SU-DHL-6 (cell line): Measurements from ENCODE around the gene STK39.

Experiments used
- H2AFZ ChIP-seq: fragments of 200-600 bp; sonication (generic); 2 replicates; pipeline ENCODE4 v1.6.1; 2014; ENCODE audit warnings: low read depth, mild to moderate bottlenecking, moderate library complexity, mixed read lengths, antibody characterized with exemption, low read length; ENCODE audit not compliant: severe bottlenecking
- H3F3A ChIP-seq: fragments of 200-600 bp; shearing (Covaris generic); 2 replicates; pipeline ENCODE4 v1.6.0; 2016; ENCODE audit warnings: antibody characterized with exemption, mild to moderate bottlenecking; ENCODE audit not compliant: insufficient read depth
- H3K27ac ChIP-seq: fragments of 200-600 bp; sonication (generic); 2 replicates; pipeline ENCODE4 v1.5.1; 2016; ENCODE audit warnings: low read depth, mild to moderate bottlenecking, low read length, moderate library complexity, mixed read lengths
- H3K27me3 ChIP-seq: fragments of 200-600 bp; sonication (generic), shearing (Covaris generic); 2 replicates; pipeline ENCODE4 v1.6.0; 2014; ENCODE audit warnings: mild to moderate bottlenecking, low read length
- H3K36me3 ChIP-seq: fragments of 200-600 bp; sonication (generic); 2 replicates; pipeline ENCODE4 v1.6.1; 2014; ENCODE audit warnings: mild to moderate bottlenecking, low read length, mixed read lengths
- H3K4me2 ChIP-seq: fragments of 300-600, 200-600 bp; shearing (Covaris generic), sonication (generic); 2 replicates; pipeline ENCODE4 v1.6.0; 2014; ENCODE audit warnings: low read length, low read depth, mild to moderate bottlenecking; ENCODE audit not compliant: poor library complexity, severe bottlenecking
- H3K4me3 ChIP-seq: fragments of 200-600 bp; sonication (generic); 2 replicates; pipeline ENCODE4 v1.5.1; 2014; ENCODE audit warnings: antibody characterized with exemption, low read length, mild to moderate bottlenecking, mixed read lengths; ENCODE audit not compliant: insufficient read depth, poor library complexity, severe bottlenecking
- H3K79me2 ChIP-seq: fragments of 200-600 bp; sonication (generic); 2 replicates; pipeline ENCODE4 v1.6.1; 2014; ENCODE audit warnings: mild to moderate bottlenecking, low read length, moderate library complexity; ENCODE audit not compliant: insufficient read depth
- H3K9ac ChIP-seq: fragments of 200-600 bp; sonication (generic); 2 replicates; pipeline ENCODE4 v1.7.0; 2014; ENCODE audit warnings: mild to moderate bottlenecking, low read length
- H3K9me2 ChIP-seq: fragments of 200-600 bp; sonication (generic); replicated peaks from 2 replicates; pipeline ENCODE4 v1.6.1; 2014; ENCODE audit warnings: low read length; ENCODE audit not compliant: insufficient read depth
- H3K9me3 ChIP-seq: fragments of 200-600 bp; sonication (generic); 2 replicates; pipeline ENCODE4 v1.6.1; 2014; ENCODE audit warnings: low read length, mixed read lengths; ENCODE audit not compliant: insufficient read depth
- H4K20me1 ChIP-seq: fragments of 200-600 bp; sonication (generic); 2 replicates; pipeline ENCODE4 v1.6.1; 2014; ENCODE audit warnings: low read depth, mild to moderate bottlenecking, antibody characterized with exemption, low read length, moderate library complexity, mixed read lengths
- EZH2phosphoT487 ChIP-seq: fragments of 200-600 bp; sonication (generic), shearing (Covaris generic); conservative IDR thresholded peaks from 2 replicates; pipeline ENCODE4 v1.6.1; 2018; ENCODE audit warnings: mild to moderate bottlenecking, antibody characterized with exemption, low read length, moderate library complexity, mixed read lengths
- TF ChIP-seq, protein P1 (sequence below): fragments of 200-600 bp; sonication (generic); IDR thresholded peaks from one replicate; pipeline ENCODE4 v1.5.1; 2017; ENCODE audit warnings: antibody characterized with exemption, mild to moderate bottlenecking, low read length, moderate library complexity; ENCODE audit not compliant: insufficient read depth, poor library complexity, severe bottlenecking

The STK39 gene

DNA sequence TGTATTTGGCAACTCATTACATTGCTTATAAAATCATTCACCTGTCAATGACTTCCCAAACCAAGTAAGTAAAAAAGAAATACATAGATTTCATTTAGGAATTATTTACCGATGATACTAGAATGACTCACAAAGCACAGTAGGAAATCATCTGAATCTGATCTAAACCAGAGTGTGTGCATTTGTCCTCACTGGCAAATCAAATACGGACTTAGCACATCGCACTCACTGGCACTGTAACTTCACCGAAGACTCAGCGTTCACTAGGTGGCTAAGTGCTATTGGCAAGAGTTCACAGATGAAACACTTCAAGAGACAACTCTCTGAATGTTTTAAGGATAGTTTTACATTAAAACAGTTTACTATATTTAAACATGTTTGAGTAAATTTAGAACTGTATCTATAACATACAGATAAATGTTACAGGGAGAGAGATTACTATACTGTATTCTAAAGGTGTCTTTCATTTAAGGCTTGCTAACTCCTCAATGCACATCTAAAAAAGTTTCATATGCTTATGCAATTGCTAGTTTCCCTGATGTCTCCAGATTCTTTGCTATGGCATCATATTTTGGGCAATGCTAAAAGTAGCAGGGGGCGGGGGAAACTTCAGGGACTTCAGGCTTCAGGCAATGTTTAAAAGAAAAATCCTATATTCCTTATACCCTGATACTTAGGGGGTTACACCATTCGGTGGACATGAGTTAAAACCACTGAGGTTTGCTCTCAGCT lies 48.8 kb downstream of the STK39 start:
- H3K9ac ChIP-seq: no peak overlapping the region
- H2AFZ ChIP-seq: no peak overlapping the region
- no peaks in the 10 kb centered on the region for H3F3A ChIP-seq
- TF ChIP-seq EZH2phosphoT487: no peak
- TF ChIP-seq, protein P1, sequence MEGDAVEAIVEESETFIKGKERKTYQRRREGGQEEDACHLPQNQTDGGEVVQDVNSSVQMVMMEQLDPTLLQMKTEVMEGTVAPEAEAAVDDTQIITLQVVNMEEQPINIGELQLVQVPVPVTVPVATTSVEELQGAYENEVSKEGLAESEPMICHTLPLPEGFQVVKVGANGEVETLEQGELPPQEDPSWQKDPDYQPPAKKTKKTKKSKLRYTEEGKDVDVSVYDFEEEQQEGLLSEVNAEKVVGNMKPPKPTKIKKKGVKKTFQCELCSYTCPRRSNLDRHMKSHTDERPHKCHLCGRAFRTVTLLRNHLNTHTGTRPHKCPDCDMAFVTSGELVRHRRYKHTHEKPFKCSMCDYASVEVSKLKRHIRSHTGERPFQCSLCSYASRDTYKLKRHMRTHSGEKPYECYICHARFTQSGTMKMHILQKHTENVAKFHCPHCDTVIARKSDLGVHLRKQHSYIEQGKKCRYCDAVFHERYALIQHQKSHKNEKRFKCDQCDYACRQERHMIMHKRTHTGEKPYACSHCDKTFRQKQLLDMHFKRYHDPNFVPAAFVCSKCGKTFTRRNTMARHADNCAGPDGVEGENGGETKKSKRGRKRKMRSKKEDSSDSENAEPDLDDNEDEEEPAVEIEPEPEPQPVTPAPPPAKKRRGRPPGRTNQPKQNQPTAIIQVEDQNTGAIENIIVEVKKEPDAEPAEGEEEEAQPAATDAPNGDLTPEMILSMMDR: no peak
- no peak overlapping the region for H3K4me3 ChIP-seq
- no peaks in the 10 kb centered on the region for H3K9me2 ChIP-seq
- no peak overlapping the region for H3K27ac ChIP-seq
- no peak overlapping the region for H3K4me2 ChIP-seq
- H3K27me3 ChIP-seq: no peaks in the 10 kb centered on the region
- no peaks in the 10 kb centered on the region for H3K9me3 ChIP-seq
- H3K79me2 ChIP-seq: peaks cover 4% of the 10 kb centered on the region; the same call in 1 of the 2 replicates
- H3K36me3 ChIP-seq: no peaks in the 10 kb centered on the region
- H4K20me1 ChIP-seq: 0 out of 2 replicates have a peak, but pooled peaks cover 5% of the 10 kb centered on the region

DNA sequence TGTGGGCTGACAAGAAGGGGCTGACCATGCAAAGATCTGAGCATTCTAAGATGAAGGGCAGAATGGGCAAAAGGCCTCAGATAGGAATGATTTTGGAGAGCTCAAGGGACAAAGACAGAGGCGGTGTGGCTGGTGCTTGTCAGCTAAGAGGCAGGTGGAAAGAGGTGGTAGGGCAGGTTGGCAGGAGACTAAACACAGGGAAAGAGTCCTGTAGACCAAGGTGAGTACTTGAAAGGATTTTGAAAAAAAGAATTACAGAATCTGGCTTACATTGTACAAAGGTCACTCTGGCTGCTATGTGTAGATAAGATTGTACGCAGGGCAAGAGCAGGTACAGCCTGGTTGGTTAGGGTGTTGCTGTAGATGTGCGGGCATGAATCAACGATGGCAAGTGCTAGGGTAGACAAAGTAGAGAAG lies 50.6 kb downstream of the STK39 start:
- no peak overlapping the region for H3K4me2 ChIP-seq
- H2AFZ ChIP-seq: no peak overlapping the region
- H3K36me3 ChIP-seq: no peaks in the 10 kb centered on the region
- TF ChIP-seq EZH2phosphoT487: no peak
- TF ChIP-seq, protein P1: no peak
- no peak overlapping the region for H3K9ac ChIP-seq
- H3K9me2 ChIP-seq: no peaks in the 10 kb centered on the region
- H3F3A ChIP-seq: no peaks in the 10 kb centered on the region
- no peaks in the 10 kb centered on the region for H3K27me3 ChIP-seq
- H3K4me3 ChIP-seq: no peak overlapping the region
- H3K27ac ChIP-seq: no peak overlapping the region
- no peaks in the 10 kb centered on the region for H3K9me3 ChIP-seq
- 0 out of 2 replicates have a peak, but pooled peaks cover 5% of the 10 kb centered on the region for H4K20me1 ChIP-seq
- peaks cover 4% of the 10 kb centered on the region; the same call in 1 of the 2 replicates for H3K79me2 ChIP-seq

DNA sequence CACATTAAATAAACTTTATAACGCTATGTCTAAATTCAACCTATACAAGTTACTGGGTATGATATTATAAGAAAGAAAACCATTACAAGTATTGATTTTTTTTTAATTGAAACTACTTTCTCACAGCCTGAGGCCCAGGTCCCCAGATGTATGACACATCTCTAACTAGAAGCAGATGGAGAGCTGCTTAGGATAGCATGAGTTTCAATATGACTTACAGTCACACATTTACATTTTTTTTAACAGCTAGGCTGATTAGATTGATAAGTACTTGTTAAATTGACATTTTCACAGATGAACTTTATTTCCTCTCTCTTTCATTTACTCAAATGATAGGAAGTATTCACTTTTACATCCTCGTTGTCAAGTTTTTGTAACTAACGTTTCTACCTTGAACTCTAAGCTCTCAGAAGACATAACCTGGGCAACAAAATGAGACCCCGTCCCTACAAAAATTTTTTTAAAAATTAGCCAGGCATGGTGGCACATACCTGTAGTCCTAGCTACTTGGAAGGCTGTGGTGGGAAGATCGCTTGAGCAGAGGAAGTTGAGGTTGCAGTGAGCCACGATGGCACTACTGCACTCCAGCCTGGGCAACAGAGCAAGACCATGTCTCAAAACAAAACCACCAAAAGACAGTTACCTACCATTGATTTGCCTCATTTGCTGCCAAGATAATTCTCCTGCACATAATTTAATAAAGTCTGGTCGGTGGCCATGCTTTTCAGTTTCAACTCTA lies 52.4 kb downstream of the STK39 start:
- no peaks in the 10 kb centered on the region for H3F3A ChIP-seq
- no peaks in the 10 kb centered on the region for H4K20me1 ChIP-seq
- no peak overlapping the region for H3K9ac ChIP-seq
- H3K9me3 ChIP-seq: no peaks in the 10 kb centered on the region
- H3K4me2 ChIP-seq: no peak overlapping the region
- no peak for TF ChIP-seq EZH2phosphoT487
- TF ChIP-seq, protein P1: no peak
- no peak overlapping the region for H3K27ac ChIP-seq
- no peak overlapping the region for H2AFZ ChIP-seq
- H3K4me3 ChIP-seq: no peak overlapping the region
- no peaks in the 10 kb centered on the region for H3K9me2 ChIP-seq
- peaks cover 4% of the 10 kb centered on the region; the same call in 1 of the 2 replicates for H3K79me2 ChIP-seq
- H3K27me3 ChIP-seq: no peaks in the 10 kb centered on the region
- no peaks in the 10 kb centered on the region for H3K36me3 ChIP-seq
